Measurements from ENCODE around the gene LAMC1. TPM values are rescaled to one million over a fixed set of nuclear protein-coding genes. Genes with fewer than 3 reads are reported as not detected.
"Not testable (repeated sequence)": the region's sequence is repeated elsewhere in the genome, so short reads cannot be mapped to it uniquely, and the experiment has no call there.

Gene LAMC1
- total RNA-seq, 1 experiment from 2014 or later = 190 TPM

GRCh38 chr1:183043872-183044854 is 20.9 kb downstream of the LAMC1 start:
- peak; percentile 85 for DNase-seq (ENCODE audit: low spot score)

GRCh38 chr1:183044893-183045649 is 21.9 kb downstream of the LAMC1 start:
- no peak for DNase-seq (ENCODE audit: low spot score)

DNA sequence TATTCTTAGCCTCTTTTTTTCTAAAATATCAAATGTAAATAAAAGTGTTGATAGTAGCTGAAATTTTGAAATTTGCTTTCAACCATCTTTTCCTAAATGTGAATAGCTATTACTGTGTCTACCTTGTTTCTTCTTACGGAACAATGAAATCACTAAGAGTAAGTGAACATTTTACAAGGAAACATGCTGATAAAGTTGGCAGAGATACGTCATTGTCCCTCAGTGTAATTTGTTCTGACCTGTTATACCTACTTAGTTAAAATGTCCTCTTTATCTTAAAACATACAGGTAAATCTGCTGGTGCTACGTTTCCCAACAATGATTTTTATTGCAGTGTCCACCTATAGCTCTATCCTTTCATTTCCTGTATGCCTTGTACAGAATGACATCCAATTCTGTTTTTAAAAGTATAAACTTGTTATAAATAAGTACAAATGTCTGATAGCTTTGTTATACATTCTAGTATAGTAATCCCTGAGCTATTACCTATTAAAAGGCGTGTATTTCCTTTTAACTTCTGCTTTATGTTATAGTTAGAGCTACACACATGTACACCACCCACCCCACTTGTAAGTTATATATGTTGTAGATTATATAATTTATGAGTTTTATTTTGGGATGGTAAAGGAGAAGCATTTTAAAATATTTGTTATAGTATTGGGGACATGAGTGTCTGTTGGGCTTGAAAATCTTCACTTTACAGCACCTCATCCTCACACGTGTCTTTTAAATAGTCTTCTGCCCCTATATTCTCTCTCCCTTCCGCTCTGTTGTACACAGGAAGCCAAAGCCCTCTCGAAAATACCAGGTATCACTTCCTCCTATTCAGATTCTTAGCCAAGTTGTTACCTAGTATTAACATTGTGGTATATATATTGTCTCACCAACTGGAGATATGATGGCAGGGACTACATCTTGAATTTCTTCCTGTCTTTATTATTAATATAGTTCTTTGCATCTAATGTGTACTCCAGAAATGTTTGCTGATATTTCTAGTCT is 25.2 kb downstream of the LAMC1 start:
- no peak for DNase-seq (ENCODE audit: low spot score)

GRCh38 chr1:183051546-183051945 is 28.3 kb downstream of the LAMC1 start:
- DNase-seq (ENCODE audit: low spot score) = no peak

- no peak for DNase-seq (ENCODE audit: low spot score)
Measured at GRCh38 chr1:183052861-183053260, 29.6 kb downstream of the LAMC1 start.

DNA sequence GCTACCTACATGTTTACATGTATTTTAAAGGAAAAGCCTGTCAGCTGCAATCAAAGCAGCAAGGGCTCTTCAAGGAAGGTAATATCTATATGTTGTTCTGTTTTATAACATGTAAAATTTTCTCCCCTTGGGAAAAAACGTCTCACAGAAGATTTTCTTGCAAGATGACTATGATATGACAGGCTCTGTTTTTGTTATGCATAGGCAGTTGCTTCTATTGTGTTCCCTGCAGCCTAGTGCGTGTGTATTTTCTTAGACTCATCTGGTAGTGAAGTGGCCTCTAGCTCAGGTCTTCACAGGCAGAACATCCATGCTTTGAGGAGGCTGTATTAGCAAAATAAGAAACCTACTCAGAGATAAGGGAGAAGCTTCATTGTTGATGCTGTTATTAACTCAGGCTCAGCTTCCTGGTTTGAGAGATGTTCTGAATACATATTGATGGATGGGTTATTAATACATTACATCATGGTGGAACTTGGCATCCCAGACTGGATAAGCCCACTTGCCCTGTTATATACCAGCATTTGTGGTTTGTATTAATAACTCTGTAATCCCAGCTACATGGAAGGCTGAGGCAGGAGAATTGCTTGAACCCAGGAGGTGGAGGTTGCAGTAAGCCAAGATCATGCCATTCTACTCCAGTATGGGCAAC is 35.8 kb downstream of the LAMC1 start:
- no peak for DNase-seq (ENCODE audit: low spot score)

DNA sequence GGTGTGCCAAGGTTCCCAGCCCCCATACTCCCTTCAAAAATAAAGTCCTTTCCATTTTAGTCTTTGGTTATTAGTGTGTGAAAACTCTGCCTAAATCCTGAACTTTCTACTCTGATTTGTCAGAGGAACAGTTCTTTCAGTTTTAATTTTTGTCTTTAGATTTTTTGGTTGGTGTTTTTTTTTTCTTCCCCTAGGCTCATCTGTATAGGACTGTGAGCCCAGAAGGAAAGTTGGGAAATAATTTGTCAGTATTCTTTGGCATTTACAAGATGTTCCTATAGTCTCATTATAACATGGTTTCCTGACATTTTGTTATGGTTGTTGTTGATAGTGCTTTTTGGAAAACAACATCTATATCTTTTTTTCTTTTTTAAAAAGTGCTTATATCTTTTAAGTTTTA is 38.0 kb downstream of the LAMC1 start:
- DNase-seq (ENCODE audit: low spot score) = no peak

- no peak for DNase-seq (ENCODE audit: low spot score)
Measured at GRCh38 chr1:183063349-183063748, 40.1 kb downstream of the LAMC1 start.

- no peak for DNase-seq (ENCODE audit: low spot score)
Measured at GRCh38 chr1:183065168-183065706, 42.0 kb downstream of the LAMC1 start.

DNA sequence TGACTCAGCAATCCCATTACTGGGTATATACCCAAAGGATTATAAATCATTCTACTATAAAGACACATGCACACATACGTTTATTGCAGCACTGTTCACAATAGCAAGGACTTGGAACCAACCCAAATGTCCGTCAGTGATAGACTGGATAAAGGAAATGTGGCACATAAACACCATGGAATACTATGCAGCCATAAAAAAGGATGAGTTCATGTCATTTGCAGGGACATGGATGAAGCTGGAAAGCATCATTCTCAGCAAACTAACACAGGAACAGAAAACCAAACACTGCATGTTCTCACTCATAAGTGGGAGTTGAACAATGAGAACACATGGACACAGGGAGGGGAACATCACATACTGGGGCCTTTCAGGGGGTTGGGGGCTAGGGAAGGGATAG is 43.2 kb downstream of the LAMC1 start:
- DNase-seq (ENCODE audit: low spot score) = not testable (repeated sequence)

- DNase-seq (ENCODE audit: low spot score) = no peak
Measured at GRCh38 chr1:183069562-183070216, 46.5 kb downstream of the LAMC1 start.

GRCh38 chr1:183070234-183070922 is 47.2 kb downstream of the LAMC1 start:
- peak; percentile 27 for DNase-seq (ENCODE audit: low spot score)

GRCh38 chr1:183070923-183071618 is 47.9 kb downstream of the LAMC1 start:
- peak; percentile 78 for DNase-seq (ENCODE audit: low spot score)

- not testable (repeated sequence) for DNase-seq (ENCODE audit: low spot score)
Measured at GRCh38 chr1:183072595-183072994, 49.4 kb downstream of the LAMC1 start.

GRCh38 chr1:183073320-183073719 is 50.1 kb downstream of the LAMC1 start:
- DNase-seq (ENCODE audit: low spot score) = no peak

GRCh38 chr1:183074215-183074614 is 51.0 kb downstream of the LAMC1 start:
- DNase-seq (ENCODE audit: low spot score) = no peak

GRCh38 chr1:183075861-183076260 is 52.6 kb downstream of the LAMC1 start:
- no peak for DNase-seq (ENCODE audit: low spot score)

DNA sequence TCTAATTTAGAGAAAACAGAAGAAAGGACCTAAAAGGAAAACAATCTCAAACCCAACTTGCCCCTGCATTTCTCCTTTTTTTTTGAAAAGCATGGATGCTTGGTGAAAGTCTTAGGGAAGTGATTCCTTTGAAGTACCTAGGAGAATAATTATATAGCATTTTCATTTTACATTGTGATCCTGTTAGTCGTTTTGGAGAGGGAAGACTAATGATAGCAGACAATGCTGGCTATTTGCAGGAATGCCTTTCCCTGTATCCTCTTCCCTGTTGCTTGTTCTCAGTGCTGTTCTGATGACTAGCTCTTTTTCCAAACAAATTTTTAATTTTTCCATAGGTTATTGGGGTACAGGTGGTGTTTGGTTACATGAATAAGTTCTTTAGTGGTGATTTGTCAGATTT is 53.9 kb downstream of the LAMC1 start:
- peak; percentile 62 for DNase-seq (ENCODE audit: low spot score)
